OCI-LY7 (cell line): ENCODE results near the gene ZNF260.

Experiments used
- EZH2phosphoT487 ChIP-seq: fragments of 200-600 bp; sonication (generic); IDR thresholded peaks from 2 replicates; pipeline ENCODE4 v1.6.1; 2018; ENCODE audit warnings: low read depth, borderline replicate concordance, mild to moderate bottlenecking, mixed run types, antibody characterized with exemption, low read length, moderate library complexity, mixed read lengths
- TF ChIP-seq, protein P1 (sequence below): fragments of 200-600 bp; sonication (generic); conservative IDR thresholded peaks from 2 replicates; pipeline ENCODE4 v1.5.1; 2014; ENCODE audit warnings: mild to moderate bottlenecking, antibody characterized with exemption, low read length, moderate library complexity, mixed read lengths

DNA sequence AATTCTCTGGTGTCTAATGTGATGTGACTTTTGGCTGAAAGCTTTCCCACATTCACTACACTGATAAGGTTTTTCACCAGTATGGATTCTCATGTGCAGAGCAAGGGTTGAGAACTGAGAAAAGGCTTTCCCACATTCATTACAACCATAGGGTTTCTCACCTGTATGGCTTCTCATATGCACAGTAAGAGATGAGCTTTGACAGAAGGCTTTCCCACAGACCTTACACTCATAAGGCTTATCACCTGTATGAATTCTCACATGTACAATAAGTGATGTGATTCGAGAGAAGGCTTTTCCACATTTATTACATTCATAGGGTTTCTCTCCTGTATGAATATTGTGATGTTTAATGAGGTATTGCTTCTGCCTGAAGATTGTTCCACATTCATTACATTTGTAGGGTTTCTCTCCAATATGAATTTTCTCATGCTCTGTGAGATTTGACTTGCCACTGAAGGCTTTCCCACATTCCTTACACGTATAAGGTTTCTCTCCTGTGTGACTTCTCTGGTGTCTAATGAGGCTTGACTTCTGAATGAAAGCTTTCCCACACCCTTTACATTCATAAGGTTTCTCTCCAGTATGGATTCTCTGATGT lies 14.0 kb downstream of the ZNF260 start:
- TF ChIP-seq, protein P1, sequence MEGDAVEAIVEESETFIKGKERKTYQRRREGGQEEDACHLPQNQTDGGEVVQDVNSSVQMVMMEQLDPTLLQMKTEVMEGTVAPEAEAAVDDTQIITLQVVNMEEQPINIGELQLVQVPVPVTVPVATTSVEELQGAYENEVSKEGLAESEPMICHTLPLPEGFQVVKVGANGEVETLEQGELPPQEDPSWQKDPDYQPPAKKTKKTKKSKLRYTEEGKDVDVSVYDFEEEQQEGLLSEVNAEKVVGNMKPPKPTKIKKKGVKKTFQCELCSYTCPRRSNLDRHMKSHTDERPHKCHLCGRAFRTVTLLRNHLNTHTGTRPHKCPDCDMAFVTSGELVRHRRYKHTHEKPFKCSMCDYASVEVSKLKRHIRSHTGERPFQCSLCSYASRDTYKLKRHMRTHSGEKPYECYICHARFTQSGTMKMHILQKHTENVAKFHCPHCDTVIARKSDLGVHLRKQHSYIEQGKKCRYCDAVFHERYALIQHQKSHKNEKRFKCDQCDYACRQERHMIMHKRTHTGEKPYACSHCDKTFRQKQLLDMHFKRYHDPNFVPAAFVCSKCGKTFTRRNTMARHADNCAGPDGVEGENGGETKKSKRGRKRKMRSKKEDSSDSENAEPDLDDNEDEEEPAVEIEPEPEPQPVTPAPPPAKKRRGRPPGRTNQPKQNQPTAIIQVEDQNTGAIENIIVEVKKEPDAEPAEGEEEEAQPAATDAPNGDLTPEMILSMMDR = no peak
- no peak for TF ChIP-seq EZH2phosphoT487
